A673 (cell line): Measurements from ENCODE around the gene POU3F1. TPM values are rescaled to one million over a fixed set of nuclear protein-coding genes. Genes with fewer than 3 reads are reported as not detected.

Experiments
- BruUV-seq: library from RNA; stranded (reverse); fragments of 400-500 nt; replicated peaks from 2 replicates; lab custom pipeline; 2021; lab: Mats Ljungman, UMichigan
- CTCF ChIA-PET: fragments of 300-600 bp; sonication (Branson Sonifier 250); formaldehyde crosslinking; loops from one replicate; lab custom pipeline; 2022; ENCODE audit warnings: antibody characterized with exemption; lab: Charles Lee
- POLR2A ChIA-PET: fragments of 300-600 bp; sonication (Branson Sonifier 250); formaldehyde crosslinking; loops from one replicate; lab custom pipeline; 2022; ENCODE audit warnings: antibody characterized with exemption; ENCODE audit not compliant: low non-redundant PET; lab: Charles Lee
- DNase-seq: peaks from one replicate; pipeline ENCODE4 v3.0.0-alpha.2; 2015; ENCODE audit warnings: low spot score
- H3K27ac ChIP-seq: fragments of 200-600 bp; sonication (generic); 2 replicates; pipeline ENCODE4 v1.5.1; 2016; ENCODE audit warnings: mixed run types, low read depth, mild to moderate bottlenecking, mixed read lengths, antibody characterized with exemption, low read length; ENCODE audit not compliant: poor library complexity, severe bottlenecking
- H3K27me3 ChIP-seq: fragments of 200-600 bp; sonication (generic); replicated peaks from 2 replicates; pipeline ENCODE4 v1.6.1; 2017; ENCODE audit warnings: mixed run types, low read depth, mild to moderate bottlenecking, mixed read lengths, antibody characterized with exemption, low read length; ENCODE audit not compliant: insufficient read depth, poor library complexity
- H3K36me3 ChIP-seq: fragments of 200-600 bp; sonication (generic); 2 replicates; pipeline ENCODE4 v1.6.1; 2016; ENCODE audit warnings: mixed run types, mild to moderate bottlenecking, mixed read lengths, antibody characterized with exemption, low read length; ENCODE audit not compliant: insufficient read depth, poor library complexity, severe bottlenecking
- H3K4me1 ChIP-seq: fragments of 200-600 bp; sonication (generic); 2 replicates; pipeline ENCODE4 v1.6.1; 2017; ENCODE audit warnings: mixed run types, mild to moderate bottlenecking, mixed read lengths, antibody characterized with exemption, low read length; ENCODE audit not compliant: insufficient read depth, poor library complexity, severe bottlenecking
- H3K4me3 ChIP-seq: fragments of 200-600 bp; sonication (generic); 2 replicates; pipeline ENCODE4 v1.5.1; 2016; ENCODE audit warnings: low read depth, mixed run types, mild to moderate bottlenecking, mixed read lengths, low read length; ENCODE audit not compliant: poor library complexity, severe bottlenecking
- H3K9me3 ChIP-seq: fragments of 200-600 bp; sonication (generic); 2 replicates; pipeline ENCODE4 v1.6.1; 2016; ENCODE audit warnings: mixed run types, low read depth, mild to moderate bottlenecking, mixed read lengths, antibody characterized with exemption, low read length; ENCODE audit not compliant: poor library complexity, severe bottlenecking
- EZH2 ChIP-seq: fragments of 200-600 bp; sonication (generic); IDR thresholded peaks from 2 replicates; pipeline ENCODE4 v1.6.1; 2017; ENCODE audit warnings: borderline replicate concordance, low read depth, mild to moderate bottlenecking, mixed read lengths, antibody characterized with exemption, low read length; ENCODE audit not compliant: poor library complexity, severe bottlenecking
- intact Hi-C: fragments of 100-400 bp; cut with micrococcal nuclease; formaldehyde crosslinking; loops from one replicate; pipeline ENCODE4 v1.10.0; 2022; ENCODE audit not compliant: unreplicated experiment
- total RNA-seq: library from RNA; stranded (reverse); gene quantifications from 2 replicates; pipeline ENCODE4 v1.2.3, GENCODE V29; 2021
- TF ChIP-seq, protein P1 (sequence below): fragments of 300-800, 200-600 bp; sonication (generic); conservative IDR thresholded peaks from 2 replicates; pipeline ENCODE4 v1.5.1; 2017; ENCODE audit warnings: low read depth, mild to moderate bottlenecking, antibody characterized with exemption, low read length, moderate library complexity, mixed read lengths

The POU3F1 gene
- total RNA-seq, 1 experiment from 2014 or later = 92.9 TPM

DNA sequence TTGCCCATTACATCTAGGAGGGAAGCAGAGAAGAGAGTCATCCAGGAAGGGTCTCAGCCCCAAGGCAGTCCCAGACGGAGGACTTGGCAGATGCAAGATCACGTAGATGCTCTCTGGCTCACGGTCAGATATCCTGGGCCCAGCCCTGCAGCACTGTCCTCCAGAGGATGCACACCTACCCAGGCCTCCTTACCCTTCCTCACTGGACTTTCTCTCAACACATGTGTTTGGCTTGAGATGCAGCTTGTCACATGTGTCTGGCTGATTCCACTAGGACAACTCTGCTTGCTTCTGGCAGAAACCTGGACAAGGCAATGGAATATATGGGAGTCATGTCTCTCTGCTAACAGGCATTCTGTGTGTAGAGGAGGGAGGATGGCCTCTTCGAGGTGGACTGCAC lies 32.4 kb upstream of the POU3F1 start:
- CTCF ChIA-PET = no interaction called here
- POLR2A ChIA-PET = no interaction called here

DNA sequence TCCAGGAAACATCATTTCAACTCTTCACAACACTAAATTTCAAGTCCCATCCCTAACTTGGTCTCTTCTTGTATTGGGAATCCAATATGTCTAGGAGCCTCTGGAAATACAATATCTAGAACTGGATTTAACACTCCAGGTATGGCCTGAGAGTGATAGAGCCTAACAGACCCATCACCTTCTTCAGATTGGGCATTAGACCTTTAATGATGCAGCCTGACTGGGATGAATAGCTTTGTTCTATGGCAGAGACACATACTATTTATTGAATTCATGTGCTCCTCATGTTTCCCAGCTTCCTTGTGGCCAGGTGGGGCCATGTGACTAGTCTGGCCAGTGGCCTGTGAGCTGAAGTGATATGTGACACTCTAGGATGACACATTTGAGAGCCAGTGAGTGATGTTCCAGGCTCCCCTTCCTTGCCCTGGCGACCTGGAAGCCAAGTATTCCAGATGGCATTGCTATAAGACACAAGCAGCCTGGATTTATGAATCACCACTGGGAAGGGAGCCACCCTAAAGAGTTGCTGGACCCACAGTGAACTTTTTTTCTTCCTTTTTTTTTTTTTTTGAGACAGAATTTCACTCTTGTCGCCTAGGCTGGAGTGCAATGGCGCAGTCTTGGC lies 31.0 kb upstream of the POU3F1 start:
- Histone ChIP-seq H3K36me3 (no peaks in the 10 kb centered on the region), H3K27me3 (no peaks in the 10 kb centered on the region), H3K4me3 (no peak overlapping the region), H3K4me1 (peaks cover 41% of the 10 kb centered on the region), H3K27ac (no peak overlapping the region), H3K9me3 (no peaks in the 10 kb centered on the region)
- TF ChIP-seq EZH2 = no peak
- TF ChIP-seq, protein P1, sequence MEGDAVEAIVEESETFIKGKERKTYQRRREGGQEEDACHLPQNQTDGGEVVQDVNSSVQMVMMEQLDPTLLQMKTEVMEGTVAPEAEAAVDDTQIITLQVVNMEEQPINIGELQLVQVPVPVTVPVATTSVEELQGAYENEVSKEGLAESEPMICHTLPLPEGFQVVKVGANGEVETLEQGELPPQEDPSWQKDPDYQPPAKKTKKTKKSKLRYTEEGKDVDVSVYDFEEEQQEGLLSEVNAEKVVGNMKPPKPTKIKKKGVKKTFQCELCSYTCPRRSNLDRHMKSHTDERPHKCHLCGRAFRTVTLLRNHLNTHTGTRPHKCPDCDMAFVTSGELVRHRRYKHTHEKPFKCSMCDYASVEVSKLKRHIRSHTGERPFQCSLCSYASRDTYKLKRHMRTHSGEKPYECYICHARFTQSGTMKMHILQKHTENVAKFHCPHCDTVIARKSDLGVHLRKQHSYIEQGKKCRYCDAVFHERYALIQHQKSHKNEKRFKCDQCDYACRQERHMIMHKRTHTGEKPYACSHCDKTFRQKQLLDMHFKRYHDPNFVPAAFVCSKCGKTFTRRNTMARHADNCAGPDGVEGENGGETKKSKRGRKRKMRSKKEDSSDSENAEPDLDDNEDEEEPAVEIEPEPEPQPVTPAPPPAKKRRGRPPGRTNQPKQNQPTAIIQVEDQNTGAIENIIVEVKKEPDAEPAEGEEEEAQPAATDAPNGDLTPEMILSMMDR = no peak
- intact Hi-C loops = no loop called here
- no peak for DNase-seq
- ChIA-PET POLR2A (no interaction called here), CTCF (no interaction called here)
- BruUV-seq = no TSS peak

More for the DNA sequence above, 32.4 kb upstream of the POU3F1 start:
- BruUV-seq = no TSS peak
- Histone ChIP-seq H3K27ac (no peak overlapping the region), H3K9me3 (no peaks in the 10 kb centered on the region), H3K4me1 (peaks cover 35% of the 10 kb centered on the region), H3K4me3 (no peak overlapping the region), H3K27me3 (no peaks in the 10 kb centered on the region), H3K36me3 (no peaks in the 10 kb centered on the region)
- DNase-seq = no peak
- intact Hi-C loops = no loop called here
- TF ChIP-seq, protein P1 = no peak

DNA sequence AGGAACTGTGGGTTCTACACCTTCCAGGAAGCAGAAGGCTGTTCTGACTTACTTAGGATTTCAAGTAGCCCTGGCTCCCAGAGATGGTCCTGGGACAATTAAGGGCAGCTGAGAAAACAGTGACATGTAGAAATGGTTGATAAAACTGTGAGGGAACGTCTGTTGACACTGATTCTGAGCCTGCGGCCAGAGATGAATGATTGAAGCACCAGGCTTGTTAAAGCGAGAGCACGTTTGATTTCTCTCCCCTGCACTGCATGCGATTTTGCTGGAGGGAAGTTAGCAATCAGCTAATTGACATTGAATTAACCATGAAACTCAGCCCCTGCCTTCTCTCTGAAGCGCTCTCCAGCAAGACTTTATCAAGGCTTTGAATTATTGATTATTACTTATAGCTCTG lies 29.9 kb upstream of the POU3F1 start:
- H3K9me3 ChIP-seq = no peaks in the 10 kb centered on the region
- no peaks in the 10 kb centered on the region for H3K36me3 ChIP-seq
- TF ChIP-seq EZH2 = no peak
- TF ChIP-seq, protein P1 = no peak
- CTCF ChIA-PET = no interaction called here
- peaks cover 52% of the 10 kb centered on the region for H3K4me1 ChIP-seq
- no peak for DNase-seq
- no peak overlapping the region for H3K4me3 ChIP-seq
- H3K27ac ChIP-seq = no peak overlapping the region
- no peaks in the 10 kb centered on the region for H3K27me3 ChIP-seq
- POLR2A ChIA-PET = no interaction called here
- intact Hi-C loops = no loop called here
- no TSS peak for BruUV-seq
